Measurements from ENCODE around the gene RBM38. TPM values are rescaled to one million over a fixed set of nuclear protein-coding genes. Genes with fewer than 3 reads are reported as not detected.

The RBM38 gene
- polyA plus RNA-seq, 12 donors = 38.3 to 92.5 (median 54.2) TPM; not detected in 1

- DNase-seq = no peak
Observed at GRCh38 chr20:57433657-57434389, 42.6 kb downstream of the RBM38 start.

GRCh38 chr20:57434390-57434700 lies 43.1 kb downstream of the RBM38 start:
- DNase-seq = no peak

GRCh38 chr20:57435105-57435497 lies 43.9 kb downstream of the RBM38 start:
- no peak for DNase-seq

GRCh38 chr20:57435498-57436222 lies 44.5 kb downstream of the RBM38 start:
- DNase-seq = no peak

GRCh38 chr20:57436223-57436545 lies 45.0 kb downstream of the RBM38 start:
- DNase-seq = no peak

GRCh38 chr20:57437267-57437666 lies 46.1 kb downstream of the RBM38 start:
- DNase-seq = no peak

GRCh38 chr20:57437672-57438330 lies 46.6 kb downstream of the RBM38 start:
- no peak for DNase-seq

- no peak for DNase-seq
Observed at GRCh38 chr20:57438552-57438951, 47.4 kb downstream of the RBM38 start.

GRCh38 chr20:57439432-57439831 lies 48.2 kb downstream of the RBM38 start:
- DNase-seq = no peak

GRCh38 chr20:57439993-57440392 lies 48.8 kb downstream of the RBM38 start:
- no peak for DNase-seq

- peak; percentile 66 for DNase-seq
Observed at GRCh38 chr20:57440678-57441509, 49.7 kb downstream of the RBM38 start.

GRCh38 chr20:57441510-57442154 lies 50.4 kb downstream of the RBM38 start:
- no peak for DNase-seq

GRCh38 chr20:57442158-57442887 lies 51.1 kb downstream of the RBM38 start:
- DNase-seq = no peak

- DNase-seq = no peak
Observed at GRCh38 chr20:57442888-57443239, 51.7 kb downstream of the RBM38 start.

GRCh38 chr20:57443349-57444265 lies 52.4 kb downstream of the RBM38 start:
- no peak for DNase-seq

GRCh38 chr20:57444394-57445048 lies 53.3 kb downstream of the RBM38 start:
- no peak for DNase-seq

GRCh38 chr20:57445298-57445697 lies 54.1 kb downstream of the RBM38 start:
- no peak for DNase-seq

- no peak for DNase-seq
Observed at GRCh38 chr20:57445774-57446173, 54.6 kb downstream of the RBM38 start.

GRCh38 chr20:57448764-57449354 lies 57.7 kb downstream of the RBM38 start:
- no peak for DNase-seq
